Left colon (tissue), 2 donors: ENCODE results near the gene TMEM213. TPM values are rescaled to one million over a fixed set of nuclear protein-coding genes. Genes with fewer than 3 reads are reported as not detected.

Experiments
- total RNA-seq, 2 donors: library from RNA; stranded (reverse); fragmentation: NEBNext Ultra II Directional; extraction: Animal tissue kit (Norgen Biotek cat#: 25700); gene quantifications; one replicate each; pipeline ENCODE4 v1.2.1, GENCODE V29; 2021
- donor health status: DM: no; HTN: no; CAD: no.
- donor health status: DM: yes; HTN: yes; CAD: no.

The TMEM213 gene
- total RNA-seq, 2 donors from 2014 or later: not detected

Other genes with a start within 250 kb of the TMEM213 start
- 1 to 10 TPM; 1.5 to 2.4 TPM for gene SVOPL, start 96.6 kb upstream of the TMEM213 start, total RNA-seq
- not detected for gene ATP6V0A4, start 202 bp downstream of the TMEM213 start, total RNA-seq
- 1 to 10 TPM; 2.7 to 3.3 TPM for gene KIAA1549, start 183.4 kb downstream of the TMEM213 start, total RNA-seq
- gene ZC3HAV1L, start 238.0 kb downstream of the TMEM213 start, total RNA-seq: 1 to 10 TPM; 6.3 to 7.0 TPM